ENCODE data around the gene UBALD2.

DNA sequence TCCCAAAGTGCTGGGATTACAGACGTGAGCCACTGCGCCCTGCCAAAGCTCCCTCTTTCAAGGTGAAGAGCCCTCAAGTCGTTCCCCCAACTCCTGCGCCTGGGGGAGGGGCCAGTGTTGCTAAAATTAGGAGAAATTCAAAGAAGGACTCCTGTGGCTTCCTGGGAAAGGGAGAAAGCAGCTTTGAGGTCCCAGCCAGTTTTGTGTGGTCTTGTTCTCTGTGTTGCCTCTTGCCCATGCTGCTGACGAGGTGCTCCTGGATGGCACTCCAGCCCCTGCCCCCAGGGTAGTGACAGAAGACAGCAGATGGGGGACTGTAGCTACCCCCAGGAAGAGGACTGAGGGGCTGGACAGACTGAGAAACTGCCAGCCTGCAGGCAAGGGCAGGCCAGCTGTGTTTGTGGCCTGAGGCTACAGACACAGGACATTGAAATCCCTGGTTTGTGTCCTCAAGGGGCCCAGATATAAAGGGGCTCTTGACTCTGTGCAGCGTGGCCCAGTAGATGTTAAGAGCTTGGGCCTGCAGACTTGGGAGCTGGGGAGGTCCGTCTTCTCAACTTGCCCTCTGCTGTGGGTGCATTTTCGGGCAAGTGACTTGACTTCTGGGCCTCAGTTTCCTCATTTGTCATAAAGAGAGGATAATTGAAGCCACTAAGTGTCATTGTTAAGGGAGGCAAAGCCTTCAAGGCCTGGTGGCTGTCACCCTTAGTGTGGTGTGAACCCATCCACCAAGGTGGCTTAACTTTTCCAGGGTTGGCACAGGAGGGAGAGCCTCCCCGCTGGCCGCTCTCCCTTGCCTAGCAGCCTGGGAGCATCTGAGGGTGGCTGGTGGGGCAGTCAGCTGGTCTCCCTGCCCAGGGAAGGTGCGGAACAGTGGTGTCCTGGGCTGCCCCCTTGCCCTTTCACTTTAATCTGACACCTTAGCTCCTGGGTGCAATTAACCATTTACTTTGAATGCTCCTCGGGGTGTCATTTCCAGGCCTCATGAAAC lies 4.1 kb downstream of the UBALD2 start:
- TF ChIP-seq, protein P1, sequence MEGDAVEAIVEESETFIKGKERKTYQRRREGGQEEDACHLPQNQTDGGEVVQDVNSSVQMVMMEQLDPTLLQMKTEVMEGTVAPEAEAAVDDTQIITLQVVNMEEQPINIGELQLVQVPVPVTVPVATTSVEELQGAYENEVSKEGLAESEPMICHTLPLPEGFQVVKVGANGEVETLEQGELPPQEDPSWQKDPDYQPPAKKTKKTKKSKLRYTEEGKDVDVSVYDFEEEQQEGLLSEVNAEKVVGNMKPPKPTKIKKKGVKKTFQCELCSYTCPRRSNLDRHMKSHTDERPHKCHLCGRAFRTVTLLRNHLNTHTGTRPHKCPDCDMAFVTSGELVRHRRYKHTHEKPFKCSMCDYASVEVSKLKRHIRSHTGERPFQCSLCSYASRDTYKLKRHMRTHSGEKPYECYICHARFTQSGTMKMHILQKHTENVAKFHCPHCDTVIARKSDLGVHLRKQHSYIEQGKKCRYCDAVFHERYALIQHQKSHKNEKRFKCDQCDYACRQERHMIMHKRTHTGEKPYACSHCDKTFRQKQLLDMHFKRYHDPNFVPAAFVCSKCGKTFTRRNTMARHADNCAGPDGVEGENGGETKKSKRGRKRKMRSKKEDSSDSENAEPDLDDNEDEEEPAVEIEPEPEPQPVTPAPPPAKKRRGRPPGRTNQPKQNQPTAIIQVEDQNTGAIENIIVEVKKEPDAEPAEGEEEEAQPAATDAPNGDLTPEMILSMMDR (conservative IDR thresholded peaks at IDR 0.05; ENCODE audit: low read length): no peak
- no peak for TF ChIP-seq EZH2phosphoT487 (IDR thresholded peaks at IDR 0.05; ENCODE audit: borderline replicate concordance, low read depth, low read length)
